Measurements from ENCODE around the gene CPNE8.

GRCh38 chr12:38721611-38722252 is 183.7 kb downstream of the CPNE8 start:
- no peak for TF ChIP-seq POLR2A (IDR thresholded peaks at IDR 0.05; ENCODE audit: low read depth, low read length)
- no peak for TF ChIP-seq SMC3 (IDR thresholded peaks at IDR 0.05; ENCODE audit: low read depth, low read length)
- TF ChIP-seq, protein P1, sequence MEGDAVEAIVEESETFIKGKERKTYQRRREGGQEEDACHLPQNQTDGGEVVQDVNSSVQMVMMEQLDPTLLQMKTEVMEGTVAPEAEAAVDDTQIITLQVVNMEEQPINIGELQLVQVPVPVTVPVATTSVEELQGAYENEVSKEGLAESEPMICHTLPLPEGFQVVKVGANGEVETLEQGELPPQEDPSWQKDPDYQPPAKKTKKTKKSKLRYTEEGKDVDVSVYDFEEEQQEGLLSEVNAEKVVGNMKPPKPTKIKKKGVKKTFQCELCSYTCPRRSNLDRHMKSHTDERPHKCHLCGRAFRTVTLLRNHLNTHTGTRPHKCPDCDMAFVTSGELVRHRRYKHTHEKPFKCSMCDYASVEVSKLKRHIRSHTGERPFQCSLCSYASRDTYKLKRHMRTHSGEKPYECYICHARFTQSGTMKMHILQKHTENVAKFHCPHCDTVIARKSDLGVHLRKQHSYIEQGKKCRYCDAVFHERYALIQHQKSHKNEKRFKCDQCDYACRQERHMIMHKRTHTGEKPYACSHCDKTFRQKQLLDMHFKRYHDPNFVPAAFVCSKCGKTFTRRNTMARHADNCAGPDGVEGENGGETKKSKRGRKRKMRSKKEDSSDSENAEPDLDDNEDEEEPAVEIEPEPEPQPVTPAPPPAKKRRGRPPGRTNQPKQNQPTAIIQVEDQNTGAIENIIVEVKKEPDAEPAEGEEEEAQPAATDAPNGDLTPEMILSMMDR (conservative IDR thresholded peaks at IDR 0.05; ENCODE audit: low read depth, low read length) = no peak
- no peak for TF ChIP-seq RAD21 (IDR thresholded peaks at IDR 0.05; ENCODE audit: low read length)
- TF ChIP-seq, protein P2, sequence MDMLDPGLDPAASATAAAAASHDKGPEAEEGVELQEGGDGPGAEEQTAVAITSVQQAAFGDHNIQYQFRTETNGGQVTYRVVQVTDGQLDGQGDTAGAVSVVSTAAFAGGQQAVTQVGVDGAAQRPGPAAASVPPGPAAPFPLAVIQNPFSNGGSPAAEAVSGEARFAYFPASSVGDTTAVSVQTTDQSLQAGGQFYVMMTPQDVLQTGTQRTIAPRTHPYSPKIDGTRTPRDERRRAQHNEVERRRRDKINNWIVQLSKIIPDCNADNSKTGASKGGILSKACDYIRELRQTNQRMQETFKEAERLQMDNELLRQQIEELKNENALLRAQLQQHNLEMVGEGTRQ (IDR thresholded peaks at IDR 0.05; ENCODE audit: low read depth, low read length) = no peak
- no peak for TF ChIP-seq BHLHE40 (IDR thresholded peaks at IDR 0.05; ENCODE audit: low read depth, low read length)
- TF ChIP-seq MXI1 (IDR thresholded peaks at IDR 0.05; ENCODE audit: borderline replicate concordance, low read depth, low read length) = no peak
- no peak for TF ChIP-seq RCOR1 (IDR thresholded peaks at IDR 0.05; ENCODE audit: insufficient replicate concordance, low read length)
- no peak for TF ChIP-seq NFE2L2 (IDR thresholded peaks at IDR 0.05; ENCODE audit: low read depth, low read length)
- TF ChIP-seq CEBPB (IDR thresholded peaks at IDR 0.05; ENCODE audit: low read depth, low read length) = no peak
- no peak for TF ChIP-seq RFX5 (IDR thresholded peaks at IDR 0.05; ENCODE audit: low read depth, low read length)
- no peak for TF ChIP-seq MAZ (IDR thresholded peaks at IDR 0.05; ENCODE audit: borderline replicate concordance, low read depth, low read length)
- no peak for TF ChIP-seq MAFK (IDR thresholded peaks at IDR 0.05; ENCODE audit: low read depth, low read length)
- TF ChIP-seq FOS (IDR thresholded peaks at IDR 0.05; ENCODE audit: low read depth, low read length) = no peak
